ENCODE results near the gene CCDC9B. TPM values are rescaled to one million over a fixed set of nuclear protein-coding genes. Genes with fewer than 3 reads are reported as not detected.

CCDC9B gene
- polyA plus RNA-seq: 7.2 TPM
- long read RNA-seq, donor 1, partial matches to known transcripts: 266 of 378 reads
- long read RNA-seq, donor 1, other reads (novel, unspliced or antisense): 111 of 378 reads
- long read RNA-seq, donor 2, partial matches to known transcripts: 1,451 of 1,695 reads
- long read RNA-seq, donor 2, other reads (novel, unspliced or antisense): 244 of 1,695 reads
- long read RNA-seq, donor 3: 0 reads
- long read RNA-seq, donor 4: 0 reads
- long read RNA-seq, donor 5, partial matches to known transcripts: 211 of 282 reads
- long read RNA-seq, donor 5, other reads (novel, unspliced or antisense): 71 of 282 reads
- long read RNA-seq, donor 6, partial matches to known transcripts: 0 of 21 reads
- long read RNA-seq, donor 6, other reads (novel, unspliced or antisense): 21 of 21 reads
- long read RNA-seq, donor 7, partial matches to known transcripts: 221 of 304 reads
- long read RNA-seq, donor 7, other reads (novel, unspliced or antisense): 82 of 304 reads
- long read RNA-seq, donor 8, partial matches to known transcripts: 2,129 of 2,402 reads
- long read RNA-seq, donor 8, other reads (novel, unspliced or antisense): 273 of 2,402 reads
- long read RNA-seq, donor 9: 0 reads
- long read RNA-seq, donor 10, partial matches to known transcripts: 0 of 25 reads
- long read RNA-seq, donor 10, other reads (novel, unspliced or antisense): 25 of 25 reads
- long read RNA-seq, donor 11: 0 reads

DNA sequence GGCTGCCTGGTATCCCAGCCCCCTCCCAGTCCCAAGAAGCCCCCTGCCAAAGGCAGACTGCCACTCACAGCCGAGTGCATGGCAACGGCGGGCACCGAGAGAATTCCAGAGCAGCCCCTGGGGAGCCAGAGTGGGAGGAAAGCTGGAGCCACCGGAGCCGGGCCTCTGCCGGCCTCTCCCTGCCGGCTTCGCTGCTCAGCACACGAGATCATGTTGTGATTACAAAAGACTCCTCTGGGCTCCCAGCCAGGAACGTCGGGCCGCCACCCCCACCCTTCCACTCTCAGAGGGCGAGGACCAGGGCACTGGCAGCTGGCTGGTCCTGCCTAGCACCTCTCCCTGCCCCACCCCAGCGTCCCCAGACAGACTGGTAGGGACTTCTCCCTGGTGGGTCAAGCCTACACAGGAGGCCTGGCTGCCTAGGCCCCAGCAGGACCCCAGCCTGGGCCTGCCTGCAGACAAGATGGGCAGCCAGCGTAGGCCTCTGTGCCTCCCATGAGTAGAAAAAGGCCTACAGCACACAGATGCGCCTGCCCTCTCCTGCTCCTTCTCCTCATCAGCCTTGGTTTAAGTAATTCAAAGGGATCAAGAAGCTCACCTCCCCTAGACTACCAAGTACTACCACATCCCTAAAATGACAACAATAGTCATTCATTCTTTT lies at the start of gene CCDC9B:
TSS of gene CCDC9B (minus strand) at position 200 of the 661 bp plus-strand sequence. CDS start at position 80, 120 bp downstream.
- Histone ChIP-seq H3K4me3 (ENCODE audit: low read length) (peak within 1 kb of the TSS; percentile 16), H3K36me3 (ENCODE audit: control insufficient read depth, insufficient read depth, low read length) (no peaks in the 10 kb centered on the region), H3K9me3 (ENCODE audit: control insufficient read depth, low read depth, low read length) (no peaks in the 10 kb centered on the region), H3K27me3 (ENCODE audit: control insufficient read depth, insufficient read depth, low read length) (no peaks in the 10 kb centered on the region), H3K4me1 (ENCODE audit: control insufficient read depth, insufficient read depth, low read length) (peaks cover 85% of the 10 kb centered on the region), H3K27ac (ENCODE audit: low read length) (peak within 1 kb of the TSS; percentile 82)
- WGBS (ENCODE audit: insufficient coverage, low lambda C conversion rate): no CpG with 5 or more reads among the region's 17 CpGs
- DNase-seq: peak; percentile 90 to 94

DNA sequence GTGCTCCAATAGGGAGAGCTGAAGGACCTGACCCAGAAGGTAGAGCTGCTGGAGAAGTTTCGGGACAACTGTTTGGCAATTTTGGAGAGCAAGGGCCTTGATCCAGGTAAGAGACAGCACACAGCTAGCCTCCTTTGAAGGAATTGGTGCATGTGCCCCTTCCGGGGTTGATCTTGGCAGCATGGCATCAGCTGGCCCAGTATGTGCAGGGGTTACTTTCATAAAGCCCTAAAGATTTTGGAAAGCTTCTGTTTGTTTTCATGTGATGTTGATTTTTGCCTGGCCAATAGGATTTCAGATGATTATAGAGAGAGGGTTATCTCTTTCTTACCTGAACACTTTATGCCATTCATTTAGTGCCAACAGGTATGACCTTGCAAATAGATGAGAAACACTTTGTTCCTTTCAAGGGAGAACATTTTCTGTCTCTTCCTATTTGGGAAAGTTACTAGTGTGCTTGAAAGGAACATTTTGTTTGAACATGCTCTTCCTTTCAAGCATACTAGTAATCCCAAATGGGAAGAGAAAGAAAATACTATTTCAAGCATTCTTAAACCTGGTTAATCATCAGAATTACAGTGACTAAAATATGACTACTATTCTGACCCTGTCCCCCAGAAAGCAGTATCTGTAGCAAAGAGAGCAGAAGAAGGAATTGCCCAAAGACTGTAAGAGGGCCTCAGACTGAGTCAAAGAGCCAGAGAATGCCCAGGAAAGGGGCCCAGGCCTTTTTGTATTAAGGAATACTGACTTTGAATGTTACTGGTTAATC lies 49.3 kb upstream of the CCDC9B start:
- no CpG with 5 or more reads among the region's 2 CpGs for WGBS (ENCODE audit: insufficient coverage, low lambda C conversion rate)
- H3K36me3 ChIP-seq (ENCODE audit: control insufficient read depth, insufficient read depth, low read length): peaks cover 49% of the 10 kb centered on the region
- H3K4me1 ChIP-seq (ENCODE audit: control insufficient read depth, insufficient read depth, low read length): peaks cover 6% of the 10 kb centered on the region
- H3K9me3 ChIP-seq (ENCODE audit: control insufficient read depth, low read depth, low read length): no peaks in the 10 kb centered on the region
- no peak overlapping the region for H3K4me3 ChIP-seq (ENCODE audit: low read length)
- H3K27me3 ChIP-seq (ENCODE audit: control insufficient read depth, insufficient read depth, low read length): no peaks in the 10 kb centered on the region
- DNase-seq: no peak
- H3K27ac ChIP-seq (ENCODE audit: low read length): no peak overlapping the region

DNA sequence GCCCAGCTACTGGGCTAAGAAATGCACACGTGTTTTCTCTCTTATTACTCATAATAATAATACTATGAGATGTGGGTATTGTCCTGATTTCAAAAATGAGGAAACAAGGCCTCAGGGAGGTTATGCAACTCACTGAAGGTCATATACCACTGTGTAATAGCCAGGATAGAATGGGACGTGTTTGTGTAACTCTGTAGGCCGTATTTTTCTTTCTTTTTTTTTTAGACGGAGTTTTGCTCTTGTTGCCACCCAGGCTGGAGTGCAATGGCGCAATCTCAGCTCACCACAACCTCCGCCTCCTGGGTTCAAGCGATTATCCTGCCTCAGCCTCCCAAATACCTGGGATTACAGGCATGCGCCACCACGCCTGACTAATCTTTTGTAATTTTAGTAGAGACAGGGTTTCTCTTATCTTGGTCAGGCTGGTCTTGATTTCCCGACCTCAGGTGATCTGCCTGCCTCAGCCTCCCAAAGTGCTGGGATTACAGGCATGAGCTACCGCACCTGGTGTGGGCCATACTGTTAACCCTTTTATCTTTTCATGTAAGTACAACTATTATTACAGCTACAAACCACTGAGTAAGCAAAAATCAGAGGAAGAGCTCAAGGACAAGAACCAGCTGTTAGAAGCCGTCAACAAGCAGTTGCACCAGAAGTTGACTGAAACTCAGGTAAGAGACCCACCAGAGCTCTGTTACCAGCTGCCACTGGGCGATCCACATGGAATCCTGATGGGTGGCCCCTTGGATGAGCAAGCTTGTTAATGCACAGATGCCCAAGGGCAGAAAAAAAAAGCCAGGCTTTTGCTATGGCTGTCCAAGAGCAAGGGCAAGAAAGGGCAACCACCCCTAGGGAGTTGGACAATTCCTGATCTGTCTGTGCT lies 48.4 kb upstream of the CCDC9B start:
- Histone ChIP-seq H3K36me3 (ENCODE audit: control insufficient read depth, insufficient read depth, low read length) (peaks cover 47% of the 10 kb centered on the region), H3K9me3 (ENCODE audit: control insufficient read depth, low read depth, low read length) (no peaks in the 10 kb centered on the region), H3K4me3 (ENCODE audit: low read length) (no peak overlapping the region), H3K27ac (ENCODE audit: low read length) (no peak overlapping the region), H3K4me1 (ENCODE audit: control insufficient read depth, insufficient read depth, low read length) (peaks cover 6% of the 10 kb centered on the region), H3K27me3 (ENCODE audit: control insufficient read depth, insufficient read depth, low read length) (no peaks in the 10 kb centered on the region)
- peak in 1 of 2 donors; percentile 27 for DNase-seq
- 90% methylated on average over 2 of the region's 13 CpGs for WGBS (ENCODE audit: insufficient coverage, low lambda C conversion rate)

DNA sequence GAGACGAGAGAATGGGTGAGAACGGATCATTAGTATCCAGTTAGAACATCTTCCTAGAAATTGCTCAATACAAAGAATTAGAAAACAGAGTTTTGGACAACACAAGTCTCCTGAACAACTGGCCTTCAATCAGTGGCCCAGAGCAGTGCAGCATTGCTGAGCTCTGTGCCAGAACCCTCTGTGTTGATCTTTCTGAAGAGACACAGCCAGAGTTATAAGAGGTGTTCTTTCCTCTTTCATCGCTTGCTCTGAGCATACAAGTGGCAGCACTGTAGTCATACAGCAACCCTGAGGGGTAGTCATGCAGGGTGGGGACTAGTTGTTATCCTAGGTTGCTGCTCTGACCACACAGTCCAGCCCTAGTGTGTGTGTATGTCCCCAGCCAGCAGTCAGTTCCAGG lies 45.7 kb upstream of the CCDC9B start:
- Histone ChIP-seq H3K4me3 (ENCODE audit: low read length) (no peak overlapping the region), H3K4me1 (ENCODE audit: control insufficient read depth, insufficient read depth, low read length) (peaks cover 4% of the 10 kb centered on the region), H3K9me3 (ENCODE audit: control insufficient read depth, low read depth, low read length) (no peaks in the 10 kb centered on the region), H3K27ac (ENCODE audit: low read length) (no peak overlapping the region), H3K36me3 (ENCODE audit: control insufficient read depth, insufficient read depth, low read length) (peaks cover 34% of the 10 kb centered on the region), H3K27me3 (ENCODE audit: control insufficient read depth, insufficient read depth, low read length) (no peaks in the 10 kb centered on the region)
- no peak for DNase-seq
- no CpG with 5 or more reads among the region's 3 CpGs for WGBS (ENCODE audit: insufficient coverage, low lambda C conversion rate)

DNA sequence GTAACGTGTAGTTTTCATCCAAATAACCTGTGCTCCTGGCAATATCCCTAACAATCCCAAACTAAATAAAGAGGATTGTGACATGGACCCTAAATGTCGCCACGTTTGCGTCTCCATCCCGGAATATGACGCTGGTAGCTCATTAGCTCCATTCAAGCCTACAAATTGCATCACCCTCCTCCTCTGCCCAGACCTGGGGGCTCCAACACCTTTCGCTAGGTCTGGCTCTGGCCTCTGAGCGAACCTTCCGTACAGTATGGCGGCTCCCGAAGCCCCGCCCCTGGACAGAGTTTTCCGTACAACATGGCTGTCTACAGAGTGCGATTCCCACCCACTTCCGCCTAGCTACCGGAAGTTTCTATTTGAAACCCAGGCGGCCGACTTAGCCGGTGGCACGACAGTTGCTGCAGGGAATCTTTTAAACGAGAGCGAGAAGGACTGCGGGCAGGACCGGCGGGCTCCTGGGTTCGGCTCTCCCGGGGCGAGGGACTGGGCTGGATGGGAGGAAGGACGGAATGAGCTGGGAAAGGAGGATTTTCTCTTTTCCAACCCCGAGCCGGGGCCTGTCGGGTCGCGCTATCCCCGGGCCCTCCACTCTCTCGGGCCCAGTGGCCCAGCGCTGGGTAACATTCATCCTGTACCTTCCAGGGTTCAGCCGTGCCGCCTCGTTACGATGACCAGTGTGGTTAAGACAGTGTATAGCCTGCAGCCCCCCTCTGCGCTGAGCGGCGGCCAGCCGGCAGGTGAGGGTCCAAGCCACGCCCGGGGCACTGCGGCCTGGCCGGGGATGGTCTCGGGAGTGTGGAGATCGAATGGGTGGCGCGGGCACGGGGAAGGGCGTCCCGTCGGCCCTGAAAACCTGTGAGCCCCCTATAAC lies 42.1 kb upstream of the CCDC9B start, which contains the start of gene KNSTRN:
TSS of gene KNSTRN (plus strand) at position 142 of the 877 bp plus-strand sequence. CDS start at position 257, 115 bp downstream.
- WGBS (ENCODE audit: insufficient coverage, low lambda C conversion rate): 0% methylated on average over 1 of the region's 57 CpGs

DNA sequence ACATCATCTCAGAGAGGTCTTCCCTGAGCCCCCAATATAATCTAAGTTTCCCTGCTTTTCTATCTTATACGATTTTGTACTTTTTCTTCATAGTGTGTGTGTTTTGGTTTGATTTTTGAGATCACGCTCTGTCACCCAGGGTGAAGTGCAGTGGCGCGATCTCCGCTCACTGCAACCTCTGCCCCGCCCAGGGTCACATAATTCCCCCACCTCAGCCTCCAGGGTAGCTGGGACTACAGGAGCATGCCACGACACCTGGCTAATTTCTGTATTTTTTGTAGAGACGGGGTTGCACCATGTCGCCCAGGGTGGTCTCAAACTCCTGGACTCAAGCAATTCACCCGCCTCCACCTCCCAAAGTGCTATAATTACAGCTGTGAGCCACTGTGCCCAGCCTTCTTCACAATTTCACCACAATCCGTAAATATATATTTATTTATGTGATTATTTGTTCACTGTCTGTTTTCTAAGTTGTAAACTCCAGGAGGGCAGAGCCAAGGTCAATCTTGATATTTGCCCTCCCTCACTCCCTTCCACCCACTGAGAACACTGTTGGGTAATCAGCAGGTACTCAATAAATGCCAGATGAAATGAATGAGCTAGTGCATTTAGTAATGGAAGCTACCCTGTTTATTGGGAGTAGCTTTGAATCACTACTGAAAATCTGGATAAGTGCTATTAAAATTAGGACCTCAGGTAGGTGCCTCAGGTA lies 41.2 kb upstream of the CCDC9B start:
- Histone ChIP-seq H3K27ac (ENCODE audit: low read length) (no peak overlapping the region), H3K4me1 (ENCODE audit: control insufficient read depth, insufficient read depth, low read length) (peaks cover 4% of the 10 kb centered on the region), H3K36me3 (ENCODE audit: control insufficient read depth, insufficient read depth, low read length) (peaks cover 9% of the 10 kb centered on the region), H3K27me3 (ENCODE audit: control insufficient read depth, insufficient read depth, low read length) (no peaks in the 10 kb centered on the region), H3K4me3 (ENCODE audit: low read length) (no peak overlapping the region), H3K9me3 (ENCODE audit: control insufficient read depth, low read depth, low read length) (no peaks in the 10 kb centered on the region)
- no peak for DNase-seq
- 83% methylated on average over 1 of the region's 11 CpGs for WGBS (ENCODE audit: insufficient coverage, low lambda C conversion rate)

More for the DNA sequence above, 42.1 kb upstream of the CCDC9B start, which contains the start of gene KNSTRN:
- DNase-seq: peak; percentile 88 to 90
- H3K9me3 ChIP-seq (ENCODE audit: control insufficient read depth, low read depth, low read length): no peaks in the 10 kb centered on the region
- H3K27ac ChIP-seq (ENCODE audit: low read length): no peak within 1 kb of the TSS
- H3K4me3 ChIP-seq (ENCODE audit: low read length): peak within 1 kb of the TSS; percentile 96
- peaks cover 14% of the 10 kb centered on the region for H3K36me3 ChIP-seq (ENCODE audit: control insufficient read depth, insufficient read depth, low read length)
- H3K27me3 ChIP-seq (ENCODE audit: control insufficient read depth, insufficient read depth, low read length): no peaks in the 10 kb centered on the region
- peaks cover 4% of the 10 kb centered on the region for H3K4me1 ChIP-seq (ENCODE audit: control insufficient read depth, insufficient read depth, low read length)

DNA sequence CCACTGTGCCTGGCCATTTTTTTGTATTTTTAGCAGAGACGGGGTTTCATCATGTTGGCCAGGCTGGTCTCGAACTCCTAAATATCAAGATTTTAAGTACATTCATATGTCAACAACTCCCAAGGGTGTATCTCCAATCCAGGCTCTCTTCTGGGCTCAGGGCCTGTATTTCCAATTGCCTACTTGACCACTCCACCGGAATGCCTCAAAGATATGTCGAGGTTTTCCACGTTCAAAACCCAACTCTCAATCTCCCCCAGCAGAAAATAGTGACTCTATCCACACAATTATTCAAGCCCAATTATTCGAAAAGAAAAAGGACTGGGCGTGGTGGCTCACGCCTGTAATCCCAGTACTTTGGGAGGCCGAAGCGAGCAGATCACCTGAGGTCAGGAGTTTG lies 39.9 kb upstream of the CCDC9B start:
- Histone ChIP-seq H3K4me1 (ENCODE audit: control insufficient read depth, insufficient read depth, low read length) (peaks cover 4% of the 10 kb centered on the region), H3K27ac (ENCODE audit: low read length) (no peak overlapping the region), H3K4me3 (ENCODE audit: low read length) (no peak overlapping the region), H3K36me3 (ENCODE audit: control insufficient read depth, insufficient read depth, low read length) (no peaks in the 10 kb centered on the region), H3K9me3 (ENCODE audit: control insufficient read depth, low read depth, low read length) (no peaks in the 10 kb centered on the region), H3K27me3 (ENCODE audit: control insufficient read depth, insufficient read depth, low read length) (no peaks in the 10 kb centered on the region)
- no peak for DNase-seq
- no CpG with 5 or more reads among the region's 10 CpGs for WGBS (ENCODE audit: insufficient coverage, low lambda C conversion rate)

DNA sequence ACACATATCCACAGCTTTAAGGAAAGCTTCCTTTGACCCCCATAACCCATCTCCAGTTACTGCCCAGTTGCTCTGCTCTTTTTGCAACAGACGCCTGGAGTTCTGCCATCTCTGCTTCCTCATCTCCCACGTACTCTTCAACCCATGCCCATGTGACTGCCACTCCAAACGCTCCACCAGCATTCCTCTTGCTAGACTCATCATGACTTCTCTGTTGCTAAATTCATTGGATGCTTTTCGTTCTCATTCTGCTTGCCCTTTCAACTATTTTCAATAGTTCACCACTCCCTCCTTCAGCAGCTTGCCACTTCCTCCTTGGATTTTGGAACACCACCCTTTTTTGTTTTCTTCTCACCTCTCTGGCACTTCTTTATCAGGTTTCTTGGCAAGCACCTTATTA lies 39.1 kb upstream of the CCDC9B start:
- H3K4me3 ChIP-seq (ENCODE audit: low read length): no peak overlapping the region
- H3K27ac ChIP-seq (ENCODE audit: low read length): no peak overlapping the region
- no peaks in the 10 kb centered on the region for H3K9me3 ChIP-seq (ENCODE audit: control insufficient read depth, low read depth, low read length)
- H3K36me3 ChIP-seq (ENCODE audit: control insufficient read depth, insufficient read depth, low read length): no peaks in the 10 kb centered on the region
- DNase-seq: no peak
- H3K4me1 ChIP-seq (ENCODE audit: control insufficient read depth, insufficient read depth, low read length): peaks cover 4% of the 10 kb centered on the region
- WGBS (ENCODE audit: insufficient coverage, low lambda C conversion rate): 100% methylated on average over 1 of the region's 4 CpGs
- no peaks in the 10 kb centered on the region for H3K27me3 ChIP-seq (ENCODE audit: control insufficient read depth, insufficient read depth, low read length)
